H1 (cell line): Measurements from ENCODE around the gene MAP4K5. TPM values are rescaled to one million over a fixed set of nuclear protein-coding genes. Genes with fewer than 3 reads are reported as not detected.

Source experiments
- CREB1 ChIP-seq: IDR thresholded peaks from 2 replicates; pipeline ENCODE4 v1.6.1; 2012; ENCODE audit warnings: inconsistent platforms
- KDM5A ChIP-seq: fragments of 200-600 bp; IDR thresholded peaks from 2 replicates; pipeline ENCODE4 v1.7.1; 2012; ENCODE audit warnings: mild to moderate bottlenecking, low read length, inconsistent platforms, mixed read lengths
- polyA plus RNA-seq, 7 experiments: library from polyadenylated mRNA; depleted of rRNA in 3 of 7; stranded (reverse) in 5 of 7; unstranded in 2 of 7; fragments of >200 nt in 5 of 7; fragments of 200-250 nt in 2 of 7; gene quantifications; 1 replicate in 5 of 7; 2 replicates in 1 of 7; 4 replicates in 1 of 7; pipeline versions ENCODE4 v1.2.1 to v1.2.3, GENCODE V29; 2011 to 2013; ENCODE audit warnings: missing spikeins in 2 of 7, mixed read lengths in 2 of 7
- total RNA-seq: library from RNA; stranded (reverse); fragmentation: NEBNext Ultra II Directional; extraction: Animal tissue kit (Norgen Biotek cat#: 25700); gene quantifications from 2 replicates; pipeline ENCODE4 v1.2.1, GENCODE V29; 2021

The MAP4K5 gene
- total and polyA plus RNA-seq, 2 of the 8 experiments (the other 6 are each of a cell fraction or from before 2014, with no cell fraction given), result 7.6 to 34.5 TPM

GRCh38 chr14:50451854-50452253, 80.5 kb downstream of the MAP4K5 start (continued):
- TF ChIP-seq CREB1 (no peak), KDM5A (no peak)
- TF ChIP-seq, all 59 proteins: peak for 0
